KMS-11 (cell line): ENCODE measurements around the gene THEM4.
"Not testable (repeated sequence)": the region's sequence is repeated elsewhere in the genome, so short reads cannot be mapped to it uniquely, and the experiment has no call there.

Experiments
- H2AFZ ChIP-seq: fragments of 200-600 bp; sonication (generic); 2 replicates; pipeline ENCODE4 v1.6.1; 2016; ENCODE audit warnings: antibody characterized with exemption, mixed run types, low read depth
- H3K27ac ChIP-seq: fragments of 200-600 bp; sonication (generic); 2 replicates; pipeline ENCODE4 v1.6.1; 2016; ENCODE audit warnings: mild to moderate bottlenecking, mixed run types
- H3K27me3 ChIP-seq: fragments of 200-600 bp; sonication (generic); 2 replicates; pipeline ENCODE4 v1.6.1; 2017; ENCODE audit warnings: mild to moderate bottlenecking, low read depth, mixed run types, moderate library complexity; ENCODE audit not compliant: insufficient read depth
- H3K36me3 ChIP-seq: fragments of 200-600 bp; sonication (generic); 2 replicates; pipeline ENCODE4 v1.6.1; 2017; ENCODE audit warnings: mild to moderate bottlenecking, mixed run types; ENCODE audit not compliant: insufficient read depth
- H3K4me1 ChIP-seq: fragments of 200-600 bp; sonication (generic); 2 replicates; pipeline ENCODE4 v1.6.1; 2016; ENCODE audit warnings: mild to moderate bottlenecking, low read depth, mixed run types; ENCODE audit not compliant: poor library complexity, severe bottlenecking
- H3K4me2 ChIP-seq: fragments of 200-600 bp; sonication (generic); 2 replicates; pipeline ENCODE4 v1.7.0; 2016; ENCODE audit warnings: mild to moderate bottlenecking, mixed run types
- H3K4me3 ChIP-seq: fragments of 200-600 bp; sonication (generic); IDR thresholded peaks from 2 replicates; pipeline ENCODE4 v1.6.1; 2017; ENCODE audit warnings: low read depth, low read length, mixed read lengths; ENCODE audit not compliant: insufficient read depth
- H3K79me2 ChIP-seq: fragments of 200-600 bp; sonication (generic); 2 replicates; pipeline ENCODE4 v1.6.1; 2016; ENCODE audit warnings: low read depth, mixed run types; ENCODE audit not compliant: insufficient read depth
- H3K9ac ChIP-seq: fragments of 200-600 bp; sonication (generic); 2 replicates; pipeline ENCODE4 v1.6.1; 2016; ENCODE audit warnings: mild to moderate bottlenecking, mixed run types
- H4K20me1 ChIP-seq: fragments of 200-600 bp; sonication (generic); 2 replicates; pipeline ENCODE4 v1.6.1; 2016; ENCODE audit warnings: mild to moderate bottlenecking, mixed run types; ENCODE audit not compliant: insufficient read depth
- CTCF ChIP-seq: fragments of 200-600 bp; sonication (generic); conservative IDR thresholded peaks from 2 replicates; pipeline ENCODE4 v1.6.1; 2017; ENCODE audit warnings: low read depth, mild to moderate bottlenecking, antibody characterized with exemption, low read length, moderate library complexity, mixed read lengths

THEM4 gene

GRCh38 chr1:151881479-151881878 is 27.8 kb downstream of the THEM4 start:
- H3K4me2 ChIP-seq: no peak overlapping the region
- no peak overlapping the region for H3K27ac ChIP-seq
- H3K79me2 ChIP-seq: no peaks in the 10 kb centered on the region
- H4K20me1 ChIP-seq: no peaks in the 10 kb centered on the region
- no peak for TF ChIP-seq CTCF
- H3K27me3 ChIP-seq: no peaks in the 10 kb centered on the region
- no peaks in the 10 kb centered on the region for H3K36me3 ChIP-seq
- no peak overlapping the region for H2AFZ ChIP-seq
- no peak overlapping the region for H3K4me3 ChIP-seq
- H3K4me1 ChIP-seq: no peaks in the 10 kb centered on the region
- no peak overlapping the region for H3K9ac ChIP-seq

- H3K79me2 ChIP-seq: no peaks in the 10 kb centered on the region
- H4K20me1 ChIP-seq: no peaks in the 10 kb centered on the region
- no peaks in the 10 kb centered on the region for H3K27me3 ChIP-seq
- no peak for TF ChIP-seq CTCF
- peaks cover 6% of the 10 kb centered on the region for H3K4me1 ChIP-seq
- H2AFZ ChIP-seq: no peak overlapping the region
- no peaks in the 10 kb centered on the region for H3K36me3 ChIP-seq
- no peak overlapping the region for H3K4me3 ChIP-seq
- H3K4me2 ChIP-seq: no peak overlapping the region
- no peak overlapping the region for H3K9ac ChIP-seq
- no peak overlapping the region for H3K27ac ChIP-seq
Measured at GRCh38 chr1:151875419-151876097, 33.8 kb downstream of the THEM4 start.

GRCh38 chr1:151872776-151873175 is 36.5 kb downstream of the THEM4 start:
- not testable (repeated sequence) for H3K27ac ChIP-seq, H3K4me1 ChIP-seq, H3K4me3 ChIP-seq, H3K36me3 ChIP-seq, H3K27me3 ChIP-seq, H3K79me2 ChIP-seq, H2AFZ ChIP-seq, H3K9ac ChIP-seq, H3K4me2 ChIP-seq, H4K20me1 ChIP-seq

GRCh38 chr1:151871284-151872030 is 37.9 kb downstream of the THEM4 start:
- Histone ChIP-seq H3K27ac (no peak overlapping the region), H3K79me2 (no peaks in the 10 kb centered on the region), H4K20me1 (no peaks in the 10 kb centered on the region), H3K4me3 (no peak overlapping the region), H2AFZ (no peak overlapping the region), H3K9ac (no peak overlapping the region), H3K4me1 (peaks cover 6% of the 10 kb centered on the region), H3K36me3 (no peaks in the 10 kb centered on the region), H3K4me2 (no peak overlapping the region), H3K27me3 (no peaks in the 10 kb centered on the region)
- TF ChIP-seq CTCF: no peak

GRCh38 chr1:151868486-151868885 is 40.8 kb downstream of the THEM4 start:
- H4K20me1 ChIP-seq: no peaks in the 10 kb centered on the region
- H3K36me3 ChIP-seq: no peaks in the 10 kb centered on the region
- H3K4me2 ChIP-seq: no peak overlapping the region
- no peak overlapping the region for H3K9ac ChIP-seq
- H3K4me1 ChIP-seq: no peaks in the 10 kb centered on the region
- H3K27me3 ChIP-seq: no peaks in the 10 kb centered on the region
- H3K4me3 ChIP-seq: no peak overlapping the region
- H3K79me2 ChIP-seq: no peaks in the 10 kb centered on the region
- no peak for TF ChIP-seq CTCF
- H3K27ac ChIP-seq: no peak overlapping the region
- no peak overlapping the region for H2AFZ ChIP-seq
